GM12891 (cell line): ENCODE measurements around the gene HLA-DQB1.

Experiments used
- POLR2A ChIP-seq: IDR thresholded peaks from 2 replicates; pipeline ENCODE4 v1.6.1; 2011; ENCODE audit warnings: low read depth, low read length, control low read depth
- POLR2AphosphoS5 ChIP-seq: IDR thresholded peaks from 2 replicates; pipeline ENCODE4 v1.6.1; 2011; ENCODE audit warnings: low read depth, low read length, control low read depth
- TAF1 ChIP-seq: IDR thresholded peaks from 2 replicates; pipeline ENCODE4 v1.6.1; 2011; ENCODE audit warnings: low read depth, low read length, control low read depth

DNA sequence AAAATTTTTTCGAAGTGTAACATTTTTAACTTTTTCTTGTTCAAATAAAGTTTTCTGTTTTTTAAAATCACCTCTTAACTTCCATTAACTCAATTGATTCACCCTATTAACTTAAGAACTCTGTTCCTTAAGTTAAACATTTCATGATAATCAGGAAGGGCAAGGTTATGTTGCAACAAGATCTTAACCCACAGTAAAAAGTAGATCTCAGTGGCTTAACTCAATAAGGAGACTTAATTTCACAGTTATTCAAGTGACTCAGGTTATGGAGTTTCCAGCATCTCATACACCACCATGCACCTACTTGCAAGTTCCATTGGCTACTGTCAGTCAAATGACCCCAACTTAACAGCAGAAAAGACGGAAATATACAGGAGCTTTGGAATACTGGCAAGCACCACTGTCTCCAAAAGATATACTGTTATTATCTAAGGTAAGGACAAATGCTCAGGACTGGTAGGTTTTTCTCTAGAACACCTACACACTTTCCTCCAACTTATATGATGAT is 11.2 kb downstream of the HLA-DQB1 start:
- TF ChIP-seq POLR2A (peak; percentile 62; the same call in 1 of the 2 replicates), POLR2AphosphoS5 (peak; percentile 60), TAF1 (no peak)
